ENCODE measurements around the gene ANKRD13D. TPM values are rescaled to one million over a fixed set of nuclear protein-coding genes. Genes with fewer than 3 reads are reported as not detected.

ANKRD13D gene
- total RNA-seq, 1 donor from 2014 or later, result 62.9 TPM

DNA sequence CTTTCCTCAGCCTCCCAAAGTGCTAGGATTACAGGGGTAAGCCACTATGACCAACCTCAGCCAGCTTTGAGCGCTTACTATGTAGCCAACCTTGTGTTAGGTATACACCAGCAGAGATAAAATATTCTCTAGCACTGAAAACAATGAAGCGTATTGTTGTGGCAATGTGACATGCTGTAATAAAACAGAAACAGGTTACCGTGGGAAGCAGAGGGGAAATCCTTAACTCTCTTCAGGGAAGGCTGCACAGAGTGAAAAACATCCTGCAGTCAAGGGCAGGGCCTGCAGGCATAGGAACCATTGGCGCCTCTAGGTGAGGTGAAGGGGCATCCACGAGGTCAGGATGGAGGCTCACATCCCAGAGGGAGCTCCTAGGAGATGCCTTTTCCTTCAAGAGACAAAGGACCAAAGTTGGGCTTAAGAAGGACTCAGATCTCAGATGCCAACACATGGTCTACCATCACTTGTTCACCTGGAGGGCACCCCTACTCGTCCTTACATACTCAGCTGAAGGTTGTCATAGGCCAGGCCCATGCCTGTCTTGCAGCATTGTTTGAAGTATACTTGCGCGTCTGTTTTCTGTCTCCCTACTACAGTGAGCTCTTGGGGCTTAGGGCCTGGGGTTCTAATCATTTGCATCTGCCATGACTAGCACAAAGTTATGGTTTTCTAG is 56.3 kb downstream of the ANKRD13D start:
- intact Hi-C loops (cut with DNase I), result loop anchor here (5.0 kb wide), 1 partner anchor 37 kb away; no protein-coding TSS in a partner anchor
- Histone ChIP-seq H3K36me3 (no peaks in the 10 kb centered on the region), H3K9me3 (no peaks in the 10 kb centered on the region), H3K27me3 (no peaks in the 10 kb centered on the region), H3K4me3 (no peak overlapping the region), H3K4me1 (peaks cover 29% of the 10 kb centered on the region), H3K27ac (peak overlapping the region; percentile 56)
- TF ChIP-seq POLR2AphosphoS5 (IDR thresholded peaks at IDR 0.05; ENCODE audit: insufficient read depth in 1 of 2, low read depth in 1 of 2) (no peak), POLR2A (IDR thresholded peaks at IDR 0.05) (no peak)
- TF ChIP-seq, protein P1, sequence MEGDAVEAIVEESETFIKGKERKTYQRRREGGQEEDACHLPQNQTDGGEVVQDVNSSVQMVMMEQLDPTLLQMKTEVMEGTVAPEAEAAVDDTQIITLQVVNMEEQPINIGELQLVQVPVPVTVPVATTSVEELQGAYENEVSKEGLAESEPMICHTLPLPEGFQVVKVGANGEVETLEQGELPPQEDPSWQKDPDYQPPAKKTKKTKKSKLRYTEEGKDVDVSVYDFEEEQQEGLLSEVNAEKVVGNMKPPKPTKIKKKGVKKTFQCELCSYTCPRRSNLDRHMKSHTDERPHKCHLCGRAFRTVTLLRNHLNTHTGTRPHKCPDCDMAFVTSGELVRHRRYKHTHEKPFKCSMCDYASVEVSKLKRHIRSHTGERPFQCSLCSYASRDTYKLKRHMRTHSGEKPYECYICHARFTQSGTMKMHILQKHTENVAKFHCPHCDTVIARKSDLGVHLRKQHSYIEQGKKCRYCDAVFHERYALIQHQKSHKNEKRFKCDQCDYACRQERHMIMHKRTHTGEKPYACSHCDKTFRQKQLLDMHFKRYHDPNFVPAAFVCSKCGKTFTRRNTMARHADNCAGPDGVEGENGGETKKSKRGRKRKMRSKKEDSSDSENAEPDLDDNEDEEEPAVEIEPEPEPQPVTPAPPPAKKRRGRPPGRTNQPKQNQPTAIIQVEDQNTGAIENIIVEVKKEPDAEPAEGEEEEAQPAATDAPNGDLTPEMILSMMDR (IDR thresholded peaks at IDR 0.05), result no peak
- DNase-seq (ENCODE audit: extremely low spot score in 2 of 2), result no peak

DNA sequence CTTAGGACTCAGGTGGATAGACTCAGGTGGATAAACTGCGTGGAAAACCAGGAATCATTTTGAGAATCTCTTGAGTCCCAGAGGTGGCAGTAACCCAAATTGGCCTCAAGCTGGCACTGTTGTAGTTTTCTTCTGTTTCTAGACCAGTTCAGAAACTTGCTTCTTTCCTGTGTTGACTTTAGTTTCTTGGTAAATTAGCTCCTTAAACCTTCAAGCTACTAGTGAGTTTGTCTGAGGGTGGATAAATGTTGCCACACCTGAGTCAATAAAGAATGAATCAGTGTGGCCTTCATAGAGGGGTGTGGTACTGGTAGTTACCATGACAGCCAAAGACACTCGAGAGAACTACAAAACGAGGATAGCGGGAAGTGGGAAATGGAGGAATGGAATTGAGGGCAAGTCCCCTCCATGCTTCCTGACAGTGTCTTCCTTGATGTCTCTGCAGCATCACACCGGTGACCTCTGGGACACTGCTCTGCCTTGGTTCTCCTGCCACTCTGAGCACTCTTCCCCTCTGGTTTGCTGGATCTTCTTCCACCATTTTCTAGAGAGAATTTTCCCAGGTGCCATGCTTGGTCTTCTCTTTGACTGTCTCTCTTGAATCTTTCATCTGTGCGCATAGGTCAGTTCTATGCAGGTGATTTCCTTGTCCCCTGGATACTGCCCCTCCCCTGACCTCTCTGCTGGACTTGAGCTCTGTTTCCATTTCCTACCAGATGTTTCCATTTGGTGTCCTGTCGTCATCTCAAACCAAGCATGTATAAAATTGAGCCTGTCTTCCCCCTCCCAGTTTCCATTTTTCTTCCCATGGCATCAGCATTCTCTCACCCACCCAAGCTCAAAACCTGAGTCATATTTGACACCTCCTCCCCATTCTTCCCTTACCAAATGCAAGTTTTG is 57.1 kb downstream of the ANKRD13D start:
- intact Hi-C loops (cut with DNase I), result loop anchor here (5.0 kb wide), 1 partner anchor 36 kb away; no protein-coding TSS in a partner anchor
- Histone ChIP-seq H3K27me3 (no peaks in the 10 kb centered on the region), H3K9me3 (no peaks in the 10 kb centered on the region), H3K4me1 (peaks cover 37% of the 10 kb centered on the region), H3K36me3 (no peaks in the 10 kb centered on the region), H3K4me3 (no peak overlapping the region), H3K27ac (peak overlapping the region; percentile 56)
- TF ChIP-seq, protein P1 (IDR thresholded peaks at IDR 0.05), result peak in 1 of 3 experiments; percentile 12
- peak in 1 of 2 donors; percentile 80 for TF ChIP-seq POLR2AphosphoS5 (IDR thresholded peaks at IDR 0.05; ENCODE audit: insufficient read depth in 1 of 2, low read depth in 1 of 2)
- no peak for TF ChIP-seq POLR2A (IDR thresholded peaks at IDR 0.05)
- DNase-seq (ENCODE audit: extremely low spot score in 2 of 2), result no peak

DNA sequence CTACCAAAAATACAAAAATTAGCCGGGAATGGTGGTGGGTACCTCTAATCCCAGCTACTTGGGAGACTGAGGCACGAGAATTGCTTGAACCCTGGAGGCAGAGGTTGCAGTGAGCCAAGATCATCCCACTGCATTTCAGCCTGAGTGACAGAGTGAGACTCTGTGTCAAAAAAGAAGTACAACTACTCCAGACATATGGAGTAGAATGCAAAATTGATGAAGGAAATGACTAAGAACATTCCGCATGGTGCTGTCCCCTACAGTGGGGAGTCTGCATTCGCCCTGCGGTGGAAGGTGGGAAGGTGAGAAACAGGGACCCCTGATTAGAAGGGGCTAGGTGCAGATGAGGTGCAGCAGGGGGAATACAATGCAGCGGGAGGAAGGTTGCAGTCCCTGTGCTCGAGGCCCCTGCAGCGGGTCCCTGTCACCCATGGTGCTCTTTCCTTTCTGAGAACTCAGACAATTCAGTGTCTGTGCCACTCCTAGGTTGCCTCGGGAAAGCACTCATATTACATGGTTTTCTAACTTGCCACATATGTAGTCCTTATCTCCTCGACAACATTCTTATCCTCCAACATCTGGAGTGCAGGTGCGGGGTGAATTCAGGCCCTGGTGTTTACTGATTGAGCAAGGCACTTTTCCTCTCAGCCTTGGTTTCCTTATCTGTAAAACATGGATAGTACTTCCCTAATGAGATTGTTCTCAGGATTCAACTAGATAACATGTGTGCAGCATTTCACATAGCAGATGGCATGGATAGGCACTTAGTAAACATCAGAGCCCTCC is 59.1 kb downstream of the ANKRD13D start:
- DNase-seq (ENCODE audit: extremely low spot score in 2 of 2), result no peak
- no peaks in the 10 kb centered on the region for H3K9me3 ChIP-seq
- H3K4me3 ChIP-seq, result no peak overlapping the region
- H3K27ac ChIP-seq, result no peak overlapping the region
- H3K36me3 ChIP-seq, result no peaks in the 10 kb centered on the region
- H3K27me3 ChIP-seq, result no peaks in the 10 kb centered on the region
- TF ChIP-seq, protein P1 (IDR thresholded peaks at IDR 0.05), result no peak
- TF ChIP-seq POLR2A (IDR thresholded peaks at IDR 0.05), result no peak
- no peak for TF ChIP-seq POLR2AphosphoS5 (IDR thresholded peaks at IDR 0.05; ENCODE audit: insufficient read depth in 1 of 2, low read depth in 1 of 2)
- H3K4me1 ChIP-seq, result peaks cover 55% of the 10 kb centered on the region
- intact Hi-C loops (cut with DNase I), result loop anchor here (5.0 kb wide), 1 partner anchor 34 kb away; no protein-coding TSS in a partner anchor

DNA sequence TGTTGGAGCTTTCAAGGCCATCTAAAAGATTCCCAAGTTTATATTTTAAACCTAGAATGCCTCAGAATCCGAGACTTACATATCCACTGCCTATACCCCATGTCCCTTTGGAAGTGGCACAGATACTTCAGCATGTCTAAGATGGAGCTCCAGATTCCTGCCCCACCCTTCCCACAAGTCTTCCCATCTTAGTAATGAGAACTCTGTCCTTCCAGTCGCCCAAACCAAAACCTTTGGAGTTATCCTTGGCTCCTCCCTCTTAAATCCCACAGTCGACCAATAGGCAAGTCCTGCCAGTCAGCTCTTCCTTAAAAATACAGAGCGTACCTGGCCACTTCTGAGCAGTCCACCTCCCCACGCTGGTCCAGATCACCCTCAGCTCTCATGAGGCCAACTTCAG is 59.9 kb downstream of the ANKRD13D start:
- Histone ChIP-seq H3K27ac (no peak overlapping the region), H3K4me3 (no peak overlapping the region), H3K27me3 (no peaks in the 10 kb centered on the region), H3K9me3 (no peaks in the 10 kb centered on the region), H3K36me3 (no peaks in the 10 kb centered on the region), H3K4me1 (peaks cover 60% of the 10 kb centered on the region)
- no peak for DNase-seq (ENCODE audit: extremely low spot score in 2 of 2)
- TF ChIP-seq POLR2AphosphoS5 (IDR thresholded peaks at IDR 0.05; ENCODE audit: insufficient read depth in 1 of 2, low read depth in 1 of 2), result no peak
- intact Hi-C loops (cut with DNase I), result loop anchor here (5.0 kb wide), 1 partner anchor 33 kb away; no protein-coding TSS in a partner anchor

DNA sequence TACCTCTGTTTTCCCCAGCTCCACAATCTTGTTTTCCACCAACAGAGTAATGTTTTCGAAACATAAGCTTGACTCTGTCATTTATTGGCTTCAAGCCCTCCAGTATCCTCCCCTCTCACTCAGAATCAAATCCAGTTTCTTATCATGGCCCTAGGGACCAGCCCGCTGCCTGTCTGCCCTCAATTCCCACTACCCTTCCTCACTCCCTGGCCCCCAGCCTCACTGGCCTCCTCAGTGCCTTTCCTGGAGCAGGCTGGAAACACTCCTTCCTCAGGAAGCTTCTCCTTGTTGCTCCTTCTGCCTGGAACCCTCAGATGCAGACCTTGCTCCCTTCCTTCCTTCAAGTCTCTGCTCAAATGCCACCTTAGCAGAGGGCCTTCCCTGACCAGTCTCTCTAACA is 60.4 kb downstream of the ANKRD13D start:
- no peaks in the 10 kb centered on the region for H3K9me3 ChIP-seq
- H3K4me1 ChIP-seq, result peaks cover 64% of the 10 kb centered on the region
- H3K27ac ChIP-seq, result no peak overlapping the region
- H3K27me3 ChIP-seq, result no peaks in the 10 kb centered on the region
- intact Hi-C loops (cut with DNase I), result loop anchor here (5.0 kb wide), 1 partner anchor 33 kb away; no protein-coding TSS in a partner anchor
- no peak overlapping the region for H3K4me3 ChIP-seq
- no peak for TF ChIP-seq POLR2AphosphoS5 (IDR thresholded peaks at IDR 0.05; ENCODE audit: insufficient read depth in 1 of 2, low read depth in 1 of 2)
- TF ChIP-seq, protein P1 (IDR thresholded peaks at IDR 0.05), result no peak
- TF ChIP-seq POLR2A (IDR thresholded peaks at IDR 0.05), result no peak
- no peak for DNase-seq (ENCODE audit: extremely low spot score in 2 of 2)
- H3K36me3 ChIP-seq, result no peaks in the 10 kb centered on the region
